ENCODE measurements around the gene KLHL6.

The KLHL6 gene

GRCh38 chr3:183491109-183491922 lies 64.2 kb downstream of the KLHL6 start:
- H3K9me3 Mint-ChIP-seq = peaks cover 4% of the 10 kb centered on the region
- DNase-seq = no peak
- no peak for TF ChIP-seq CTCF (IDR thresholded peaks at IDR 0.05)
- no peaks in the 10 kb centered on the region for H3K36me3 Mint-ChIP-seq (ENCODE audit: low read depth)
- no peak overlapping the region for H3K27ac Mint-ChIP-seq
- no peak overlapping the region for H3K4me3 Mint-ChIP-seq
- H3K27me3 Mint-ChIP-seq (ENCODE audit: low read depth, poor library complexity) = peaks cover 10% of the 10 kb centered on the region
- peaks cover 11% of the 10 kb centered on the region for H3K4me1 Mint-ChIP-seq

- peaks cover 17% of the 10 kb centered on the region for H3K4me1 Mint-ChIP-seq
- no peak for DNase-seq
- no peak overlapping the region for H3K27ac Mint-ChIP-seq
- H3K36me3 Mint-ChIP-seq (ENCODE audit: low read depth) = no peaks in the 10 kb centered on the region
- peaks cover 10% of the 10 kb centered on the region for H3K27me3 Mint-ChIP-seq (ENCODE audit: low read depth, poor library complexity)
- no peak for TF ChIP-seq CTCF (IDR thresholded peaks at IDR 0.05)
- H3K4me3 Mint-ChIP-seq = no peak overlapping the region
- H3K9me3 Mint-ChIP-seq = no peaks in the 10 kb centered on the region
These were observed 64.9 kb downstream of the KLHL6 start for GRCh38 chr3:183490653-183491052.

- no peak for TF ChIP-seq CTCF (IDR thresholded peaks at IDR 0.05)
- Mint-ChIP-seq H3K9me3 (no peaks in the 10 kb centered on the region), H3K36me3 (ENCODE audit: low read depth) (no peaks in the 10 kb centered on the region), H3K4me1 (peaks cover 22% of the 10 kb centered on the region), H3K27me3 (ENCODE audit: low read depth, poor library complexity) (peaks cover 10% of the 10 kb centered on the region), H3K4me3 (no peak overlapping the region), H3K27ac (no peak overlapping the region)
- DNase-seq = no peak
These were observed 65.3 kb downstream of the KLHL6 start for GRCh38 chr3:183490211-183490601.

GRCh38 chr3:183489455-183490210 lies 65.9 kb downstream of the KLHL6 start:
- DNase-seq = no peak
- H3K27ac Mint-ChIP-seq = no peak overlapping the region
- H3K9me3 Mint-ChIP-seq = no peaks in the 10 kb centered on the region
- peaks cover 27% of the 10 kb centered on the region for H3K4me1 Mint-ChIP-seq
- TF ChIP-seq CTCF (IDR thresholded peaks at IDR 0.05) = no peak
- no peak overlapping the region for H3K4me3 Mint-ChIP-seq
- H3K36me3 Mint-ChIP-seq (ENCODE audit: low read depth) = no peaks in the 10 kb centered on the region
- peaks cover 14% of the 10 kb centered on the region for H3K27me3 Mint-ChIP-seq (ENCODE audit: low read depth, poor library complexity)

GRCh38 chr3:183488343-183488742 lies 67.2 kb downstream of the KLHL6 start:
- Mint-ChIP-seq H3K4me1 (peaks cover 38% of the 10 kb centered on the region), H3K27me3 (ENCODE audit: low read depth, poor library complexity) (peaks cover 12% of the 10 kb centered on the region), H3K36me3 (ENCODE audit: low read depth) (no peaks in the 10 kb centered on the region), H3K4me3 (no peak overlapping the region), H3K9me3 (no peaks in the 10 kb centered on the region), H3K27ac (no peak overlapping the region)
- no peak for DNase-seq
- TF ChIP-seq CTCF (IDR thresholded peaks at IDR 0.05) = no peak
